A549 (cell line): Measurements from ENCODE around the gene PXYLP1.
"Not testable (repeated sequence)": the region's sequence is repeated elsewhere in the genome, so short reads cannot be mapped to it uniquely, and the experiment has no call there.

ENCODE experiments used
- CTCF ChIP-seq: fragments of >200 bp; sonication (Bioruptor Twin); formaldehyde crosslinking; IDR thresholded peaks from 3 replicates; pipeline ENCODE4 v1.5.1; 2016
- EP300 ChIP-seq, 2 experiments: fragments of >200 bp; sonication (Bioruptor Twin); formaldehyde crosslinking; IDR thresholded peaks; 2 replicates in 1 of 2; 3 replicates in 1 of 2; pipeline ENCODE4 v1.6.1; 2016 to 2017
- FOSL2 ChIP-seq, 2 experiments: fragments of 450-650 bp in 1 of 2; fragments of >200 bp in 1 of 2; sonication (Bioruptor Twin) in 1 of 2; formaldehyde crosslinking; IDR thresholded peaks; 2 replicates each; pipeline versions ENCODE4 v1.5.0 to v1.6.1; 2016 to 2020; ENCODE audit warnings: mild to moderate bottlenecking in 1 of 2, moderate library complexity in 1 of 2
- HMGXB4 ChIP-seq: fragments of 250-450 bp; sonication (Bioruptor Pico); IDR thresholded peaks from 2 replicates; pipeline ENCODE4 v1.5.0; 2021; ENCODE audit warnings: mild to moderate bottlenecking, moderate library complexity, borderline replicate concordance
- PBX3 ChIP-seq: IDR thresholded peaks from 2 replicates; pipeline ENCODE4 v1.6.1; 2012
- POLR2A ChIP-seq: IDR thresholded peaks from 2 replicates; pipeline ENCODE4 v1.6.1; 2012; ENCODE audit warnings: mild to moderate bottlenecking, low read length
- RAD21 ChIP-seq, 2 experiments: fragments of >200 bp in 1 of 2; sonication (Bioruptor Twin) in 1 of 2; formaldehyde crosslinking in 1 of 2; IDR thresholded peaks in 1 of 2; conservative IDR thresholded peaks in 1 of 2; 2 replicates in 1 of 2; 3 replicates in 1 of 2; pipeline ENCODE4 v1.6.1; 2012 to 2018; ENCODE audit warnings: inconsistent platforms in 1 of 2
- RCOR1 ChIP-seq: fragments of 150-350 bp; IDR thresholded peaks from 2 replicates; pipeline ENCODE4 v1.6.1; 2014; ENCODE audit warnings: antibody characterized with exemption, low read length, low read depth
- TP53 ChIP-seq: fragments of 250-450 bp; sonication (Bioruptor Pico); IDR thresholded peaks from 2 replicates; pipeline ENCODE4 v1.5.0; 2021; ENCODE audit warnings: mild to moderate bottlenecking, moderate library complexity

GRCh38 chr3:141211306-141211705, 20.3 kb upstream of the PXYLP1 start:
- TF ChIP-seq PBX3; CTCF; RCOR1; FOSL2 (IDR thresholded peaks at IDR 0.05); FOSL2 (CRISPR knock-in tag; IDR thresholded peaks at IDR 0.05); HMGXB4 (CRISPR knock-in tag); POLR2A; EP300 (IDR thresholded peaks at IDR 0.05); RAD21 (conservative IDR thresholded peaks at IDR 0.05 in 1 of 2, IDR thresholded peaks at IDR 0.05 in 1 of 2); TP53 (CRISPR knock-in tag): not testable (repeated sequence)
